Stimulated activated CD8-positive, alpha-beta memory T cell treated with anti-CD3 and anti-CD28 coated beads, Interleukin-15, amount 100 ng/mL, for 4 hours (primary cell): ENCODE results near the gene CFLAR.

Source experiments
- DNase-seq, 2 donors: peaks; one replicate each; pipeline ENCODE4 v3.0.0-alpha.2; 2020; ENCODE audit warnings: low read depth in 2 of 2

Gene CFLAR

DNA sequence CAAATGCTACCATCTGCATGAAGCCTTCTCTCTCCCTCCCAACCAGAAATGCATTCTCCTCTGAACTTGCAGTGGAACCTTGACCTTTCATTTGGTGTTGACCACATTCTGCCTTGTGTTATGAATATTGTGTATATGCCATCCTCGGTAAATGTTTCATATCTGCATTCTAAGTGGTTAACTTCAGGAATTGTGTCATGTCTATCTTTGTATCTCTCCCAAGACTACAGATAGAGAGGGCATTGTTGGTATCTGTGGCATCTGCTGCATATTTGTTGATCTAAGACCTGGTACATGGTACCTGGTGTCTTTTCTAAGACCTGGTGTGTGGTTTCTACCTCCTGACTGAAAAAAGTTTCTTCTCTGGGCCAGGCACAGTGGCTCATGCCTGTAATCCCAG, 101.0 kb downstream of the CFLAR start:
- DNase-seq = no peak

DNA sequence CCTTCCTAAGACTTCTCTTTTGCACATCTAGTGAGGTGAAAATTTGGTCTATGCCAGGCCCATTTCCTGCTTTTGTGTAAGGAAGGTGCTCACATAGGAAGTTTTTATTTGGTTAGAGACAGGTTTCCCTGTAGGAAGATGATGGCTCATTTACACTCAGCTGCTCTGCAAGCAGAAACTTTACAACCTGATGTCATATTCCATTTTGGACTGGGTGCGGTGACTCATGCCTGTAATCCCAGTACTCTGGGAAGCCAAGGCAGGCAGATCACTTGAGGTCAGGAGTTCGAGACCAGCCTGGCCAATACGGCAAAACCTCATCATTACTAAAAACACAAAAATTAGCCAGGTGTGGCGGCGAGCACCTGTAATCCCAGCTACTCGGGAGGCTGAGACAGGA, 102.8 kb downstream of the CFLAR start:
- no peak for DNase-seq

DNA sequence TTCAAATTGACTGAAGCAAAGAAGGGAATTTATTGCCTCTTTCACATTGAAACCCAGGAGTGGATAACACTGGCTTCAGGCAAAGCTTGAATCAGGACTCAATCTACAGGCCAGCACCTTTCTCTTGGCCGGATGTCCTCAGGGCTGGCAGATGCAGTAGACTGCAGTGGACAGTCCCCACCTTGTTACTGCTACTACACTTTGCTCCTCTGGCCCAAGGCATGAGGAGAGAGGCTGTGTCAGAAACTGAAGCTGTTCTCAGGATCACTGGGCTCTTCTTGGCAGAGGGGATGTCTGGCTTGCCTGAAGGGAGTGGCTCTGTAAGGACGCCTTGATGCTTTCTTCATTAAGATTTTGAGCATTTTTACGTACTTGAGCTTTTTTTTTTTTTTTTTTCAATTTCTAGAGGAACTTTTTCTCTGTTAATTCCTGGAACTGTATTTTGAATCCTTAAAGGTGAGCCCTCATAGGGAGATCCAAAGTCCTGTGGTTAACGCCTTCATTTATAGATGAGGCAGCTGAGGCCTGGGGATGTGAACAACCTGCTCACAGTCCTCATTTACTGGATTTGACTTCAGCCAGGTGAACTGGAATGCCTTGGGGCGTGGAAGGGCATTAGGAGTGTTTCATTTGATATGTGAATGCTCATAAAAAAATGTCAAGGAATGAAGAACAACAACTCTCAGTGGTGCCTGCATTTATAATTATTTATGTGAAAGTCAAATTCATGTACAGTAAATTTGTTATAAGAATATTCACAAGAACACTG, 103.5 kb downstream of the CFLAR start:
- DNase-seq = no peak

DNA sequence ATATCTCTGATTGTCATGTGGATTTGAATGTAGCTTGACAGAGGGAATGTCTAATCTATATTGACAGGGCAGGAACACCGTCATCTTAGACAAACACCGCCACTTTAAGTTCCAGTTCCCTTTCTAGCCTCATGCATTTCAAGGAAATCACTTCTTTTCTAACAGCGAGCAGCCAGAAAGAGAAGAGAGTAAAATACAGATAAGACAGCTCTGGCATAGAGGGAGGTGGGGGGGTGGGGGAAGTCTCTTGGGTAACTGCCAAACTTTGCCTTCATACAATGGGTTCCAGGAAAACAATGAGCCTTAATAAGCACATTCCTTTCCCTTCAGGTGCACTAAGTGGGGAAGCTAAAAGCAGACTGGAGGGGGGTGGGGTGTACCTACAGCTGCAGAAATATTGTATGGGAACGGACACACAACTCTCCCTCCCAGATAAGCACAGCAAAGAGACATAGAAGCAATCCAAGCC, 104.2 kb downstream of the CFLAR start:
- no peak for DNase-seq

DNA sequence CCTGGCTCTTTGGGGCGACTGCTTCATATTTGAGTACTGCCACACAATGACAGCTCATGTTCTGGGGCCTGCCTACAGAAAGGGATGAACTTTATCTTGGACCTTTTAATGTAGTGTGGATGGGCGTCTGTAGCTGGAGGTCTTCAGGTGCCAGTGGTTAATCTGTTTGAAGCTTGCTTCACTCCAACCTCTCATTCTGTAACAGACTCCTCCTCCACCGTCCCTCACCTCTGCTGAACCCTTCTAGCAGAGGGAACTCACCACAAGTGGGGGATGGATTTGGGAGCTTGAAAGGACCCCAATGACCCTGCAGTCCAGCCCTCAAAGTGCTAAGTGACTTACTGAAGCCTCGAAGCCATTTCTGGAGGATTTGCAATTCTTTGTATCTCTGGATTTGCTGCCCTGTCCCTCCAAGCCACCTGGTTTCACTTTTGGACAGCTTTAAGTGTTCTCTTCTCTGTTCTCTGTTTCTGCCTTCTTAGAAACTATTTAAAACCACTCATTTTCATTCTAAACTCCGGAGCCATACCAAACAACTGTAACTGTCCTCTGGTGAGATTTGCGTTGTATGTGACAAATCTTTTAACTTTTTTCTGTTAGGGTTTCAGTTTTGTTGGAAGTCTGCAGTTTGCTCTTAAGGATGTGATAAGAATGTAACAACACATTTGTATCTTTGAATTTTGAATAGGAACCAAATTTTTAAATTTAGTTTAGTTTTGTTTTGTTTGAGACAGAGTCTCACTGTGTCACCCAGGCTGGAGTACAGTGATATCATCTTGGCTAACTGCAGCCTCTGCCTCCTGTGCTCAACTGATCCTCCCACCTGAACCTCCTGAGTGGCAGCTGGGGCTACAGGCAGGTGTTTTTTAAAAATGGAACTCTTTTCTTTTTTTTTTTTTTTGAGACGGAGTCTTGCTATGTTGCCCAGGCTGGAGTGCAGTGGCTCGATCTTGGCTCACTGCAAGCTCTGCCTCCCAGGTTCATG, 107.4 kb downstream of the CFLAR start:
- no peak for DNase-seq
